ENCODE measurements around the gene SRR. TPM values are rescaled to one million over a fixed set of nuclear protein-coding genes. Genes with fewer than 3 reads are reported as not detected.

Gene SRR, protein sequence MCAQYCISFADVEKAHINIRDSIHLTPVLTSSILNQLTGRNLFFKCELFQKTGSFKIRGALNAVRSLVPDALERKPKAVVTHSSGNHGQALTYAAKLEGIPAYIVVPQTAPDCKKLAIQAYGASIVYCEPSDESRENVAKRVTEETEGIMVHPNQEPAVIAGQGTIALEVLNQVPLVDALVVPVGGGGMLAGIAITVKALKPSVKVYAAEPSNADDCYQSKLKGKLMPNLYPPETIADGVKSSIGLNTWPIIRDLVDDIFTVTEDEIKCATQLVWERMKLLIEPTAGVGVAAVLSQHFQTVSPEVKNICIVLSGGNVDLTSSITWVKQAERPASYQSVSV
- total RNA-seq, result 12.7 and 17.8 TPM in 2 replicates

GRCh38 chr17:2303204-2304188 lies at the start of gene SRR, which contains the start of gene SMG6:
Gene SRR (plus strand): TSS chr17:2303950. CDS start chr17:2315561, 11,611 bp downstream.
Gene SMG6 (minus strand): TSS chr17:2303785. CDS start chr17:2303720, 65 bp downstream.

DNA sequence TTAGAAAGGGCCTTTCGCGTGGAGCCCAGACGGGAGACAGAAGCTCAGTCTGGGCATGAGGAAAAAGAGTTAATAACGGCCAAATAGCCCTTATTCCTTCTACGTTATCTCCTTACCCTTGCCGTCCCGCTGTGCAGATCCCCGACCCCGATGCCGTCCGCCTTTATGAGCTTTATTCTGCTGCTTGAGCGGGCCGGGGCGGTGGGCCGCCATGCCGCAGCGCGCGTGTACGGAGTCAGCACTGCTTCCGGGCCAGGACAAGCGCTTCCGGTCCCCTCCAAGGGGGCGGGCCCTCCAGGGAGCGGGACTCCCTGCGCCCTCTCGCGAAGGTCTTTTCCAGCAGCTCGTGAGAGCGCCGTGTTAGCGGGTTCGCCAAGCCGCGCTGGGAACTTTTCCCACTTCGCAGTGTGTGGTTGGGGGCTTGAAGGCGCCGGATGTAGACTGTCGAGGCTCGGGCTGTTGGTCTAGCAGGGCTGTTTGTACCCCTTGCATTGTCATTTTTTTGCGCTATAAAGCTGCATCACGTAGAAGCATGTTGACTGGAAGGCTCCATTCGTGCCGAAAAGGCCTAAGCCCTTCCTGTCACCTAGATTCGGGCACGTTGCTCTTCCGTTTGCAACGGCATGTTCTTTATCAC lies 32.6 kb downstream of the SRR start, which contains the start of gene TSR1:
TSR1 (minus strand) TSS at position 243 of the 637 bp plus-strand sequence; CDS start at position 213, 30 bp downstream.

DNA sequence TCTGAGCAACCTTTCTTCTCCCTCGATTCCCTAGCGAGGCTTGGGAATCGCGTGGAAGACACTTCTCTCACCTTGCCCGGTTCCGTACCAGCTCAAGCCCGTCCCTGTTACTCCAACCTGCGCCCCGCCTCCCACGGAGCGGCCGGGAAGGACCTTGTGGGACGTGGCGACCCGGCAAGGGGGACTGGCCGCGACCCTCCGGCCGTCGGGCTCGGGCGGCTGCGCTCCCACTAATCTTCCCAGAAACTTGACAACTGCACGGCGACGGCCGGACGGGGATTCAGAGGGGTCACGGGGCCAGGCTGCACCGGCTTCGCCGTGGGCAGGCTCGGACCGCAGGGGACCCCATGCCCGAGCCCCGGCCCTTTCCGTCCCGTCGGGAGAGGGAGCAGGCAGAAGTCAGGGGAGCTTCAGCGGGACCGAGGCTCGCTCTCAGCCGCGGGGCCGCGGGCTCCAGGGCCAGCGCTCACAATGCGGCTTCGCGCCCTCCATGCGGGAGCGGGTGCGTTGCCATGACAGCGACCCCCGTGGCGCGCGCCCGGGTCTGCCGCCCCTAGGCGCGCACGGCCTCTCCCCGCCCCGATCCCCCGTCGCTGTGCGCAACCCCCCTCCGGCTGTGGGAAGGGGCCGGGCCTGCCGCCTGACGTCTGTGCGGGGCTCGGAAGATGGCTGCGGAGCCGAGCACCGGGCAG lies 33.2 kb downstream of the SRR start, which contains the start of gene SGSM2:
SGSM2 (plus strand) TSS at position 650 of the 692 bp plus-strand sequence. CDS start 188 bp downstream, outside the sequence.

Other genes starting within 250 kb of the SRR start
- gene HIC1, start 248.8 kb upstream of the SRR start, total RNA-seq, result 42.5 and 67.7 TPM in 2 replicates
- 50.8 and 62.0 TPM in 2 replicates for gene SMG6, start 165 bp upstream of the SRR start, total RNA-seq
- 60.6 and 80.1 TPM in 2 replicates for gene TSR1, start 32.5 kb downstream of the SRR start, total RNA-seq
- 38.6 and 50.3 TPM in 2 replicates for gene SGSM2, start 33.6 kb downstream of the SRR start, total RNA-seq
- 6.8 and 14.6 TPM in 2 replicates for gene MNT, start 97.1 kb downstream of the SRR start, total RNA-seq
- 13.1 and 17.6 TPM in 2 replicates for gene METTL16, start 207.9 kb downstream of the SRR start, total RNA-seq

Measured in smooth muscle cell of the umbilical artery (primary cell).